HepG2 (cell line): ENCODE results near the gene DLG4. TPM values are rescaled to one million over a fixed set of nuclear protein-coding genes. Genes with fewer than 3 reads are reported as not detected.

Experiments
- ATAC-seq: fragments of 200-7000 bp; cut with Tn5 transposase; 3 replicates; pipeline ENCODE4 v1.9.1; 2020; ENCODE audit warnings: mild to moderate bottlenecking, moderate library complexity
- BruUV-seq: library from RNA; stranded (reverse); fragments of 400-500 nt; replicated peaks from 2 replicates; lab custom pipeline; 2021; lab: Mats Ljungman, UMichigan
- CTCF ChIA-PET: fragments of 300-600 bp; formaldehyde crosslinking; extraction: SDS; loops from one replicate; lab custom pipeline; 2021; ENCODE audit warnings: low total read pairs, inconsistent platforms, low intra/inter-chr PET ratio; lab: Yijun Ruan, JAX
- POLR2A ChIA-PET: fragments of 350-600 bp; sonication (Branson Sonifier 250); formaldehyde crosslinking; loops from one replicate; lab custom pipeline; 2020; ENCODE audit warnings: antibody characterized with exemption, inconsistent platforms; lab: Yijun Ruan, JAX
- DNase-seq: peaks from one replicate; pipeline ENCODE4 v3.0.0-alpha.2; 2015; ENCODE audit warnings: low spot score
- FAIRE-seq: peaks from 3 replicates; lab custom pipeline; 2011; peaks lifted over from hg19 to GRCh38; lab: Jason Lieb, UNC
- H2AFZ ChIP-seq: one replicate; pipeline ENCODE4 v1.6.1; 2011; ENCODE audit warnings: low read length, inconsistent platforms
- H3K27ac ChIP-seq: fragments of 300-600 bp; 3 replicates; pipeline ENCODE4 v1.8.0; 2011; ENCODE audit warnings: mixed run types, mild to moderate bottlenecking, mixed read lengths, low read length, inconsistent platforms; ENCODE audit not compliant: insufficient read depth; ENCODE audit errors: extremely low read length
- H3K27me3 ChIP-seq, 2 experiments: fragments of 200-600 bp in 1 of 2; 2 replicates in 1 of 2; 3 replicates in 1 of 2; pipeline versions ENCODE4 v1.6.0 to v1.8.0; 2011; ENCODE audit warnings: low read length in 2 of 2, mild to moderate bottlenecking in 2 of 2, moderate library complexity in 2 of 2, inconsistent platforms in 1 of 2; ENCODE audit not compliant: insufficient read depth in 2 of 2, control insufficient read depth in 1 of 2
- H3K36me3 ChIP-seq, 2 experiments: fragments of 200-600 bp in 1 of 2; replicated peaks in 1 of 2; 2 replicates in 1 of 2; 3 replicates in 1 of 2; pipeline versions ENCODE4 v1.5.1 to v1.8.0; 2011; ENCODE audit warnings: low read length in 2 of 2, inconsistent platforms in 1 of 2; ENCODE audit not compliant: insufficient read depth in 2 of 2, control insufficient read depth in 1 of 2
- H3K4me1 ChIP-seq: 2 replicates; pipeline ENCODE4 v1.5.1; 2012; ENCODE audit warnings: low read length, inconsistent platforms; ENCODE audit not compliant: insufficient read depth
- H3K4me2 ChIP-seq: 2 replicates; pipeline ENCODE4 v1.6.0; 2011; ENCODE audit warnings: low read depth, low read length, inconsistent platforms
- H3K4me3 ChIP-seq, 3 experiments: fragments of 200-600 bp in 1 of 3; sonication (generic), shearing (Covaris generic) in 1 of 3; replicated peaks in 1 of 3; 2 replicates each; pipeline ENCODE4 v1.5.1; 2011 to 2016; ENCODE audit warnings: low read length in 3 of 3, inconsistent platforms in 2 of 3, low read depth in 2 of 3, mild to moderate bottlenecking in 2 of 3, control low read depth in 1 of 3, mixed read lengths in 1 of 3; ENCODE audit not compliant: insufficient read depth in 1 of 3
- H3K79me2 ChIP-seq: one replicate; pipeline ENCODE4 v1.6.1; 2011; ENCODE audit warnings: low read length, inconsistent platforms; ENCODE audit not compliant: insufficient read depth
- H3K9ac ChIP-seq: 2 replicates; pipeline ENCODE4 v1.6.0; 2011; ENCODE audit warnings: mild to moderate bottlenecking, low read depth, low read length, inconsistent platforms; ENCODE audit not compliant: insufficient read depth
- H3K9me3 ChIP-seq: 2 replicates; pipeline ENCODE4 v1.5.1; 2012; ENCODE audit warnings: mild to moderate bottlenecking, low read length
- H4K20me1 ChIP-seq: 2 replicates; pipeline ENCODE4 v1.6.0; 2011; ENCODE audit warnings: inconsistent platforms, mild to moderate bottlenecking, low read length, moderate library complexity; ENCODE audit not compliant: insufficient read depth
- AKAP8 ChIP-seq: sonication (generic); formaldehyde crosslinking; IDR thresholded peaks from 2 replicates; pipeline ENCODE4 v1.5.1; 2020; ENCODE audit warnings: mild to moderate bottlenecking, missing genetic modification reagents
- ARHGAP35 ChIP-seq: sonication (generic); formaldehyde crosslinking; IDR thresholded peaks from 2 replicates; pipeline ENCODE4 v1.9.0; 2022; ENCODE audit warnings: mild to moderate bottlenecking, inconsistent platforms, moderate library complexity, missing genetic modification reagents, borderline replicate concordance
- CAMTA2 ChIP-seq: sonication (generic); formaldehyde crosslinking; IDR thresholded peaks from 2 replicates; pipeline ENCODE4 v1.4.0; 2020; ENCODE audit warnings: mild to moderate bottlenecking, missing genetic modification reagents, borderline replicate concordance
- GPBP1L1 ChIP-seq: sonication (generic); formaldehyde crosslinking; IDR thresholded peaks from 2 replicates; pipeline ENCODE4 v1.5.0; 2020; ENCODE audit warnings: mild to moderate bottlenecking, missing genetic modification reagents
- GPN1 ChIP-seq: sonication (generic); formaldehyde crosslinking; IDR thresholded peaks from 2 replicates; pipeline ENCODE4 v1.5.1; 2020; ENCODE audit warnings: missing genetic modification reagents, borderline replicate concordance
- HDAC1 ChIP-seq: sonication (generic); formaldehyde crosslinking; IDR thresholded peaks from 2 replicates; pipeline ENCODE4 v1.5.1; 2020; ENCODE audit warnings: mild to moderate bottlenecking, missing genetic modification reagents
- KDM4B ChIP-seq: sonication (generic); formaldehyde crosslinking; IDR thresholded peaks from 2 replicates; pipeline ENCODE4 v1.4.0; 2020; ENCODE audit warnings: missing genetic modification reagents
- KLF12 ChIP-seq: sonication (generic); formaldehyde crosslinking; IDR thresholded peaks from 2 replicates; pipeline ENCODE4 v1.4.0; 2020; ENCODE audit warnings: missing genetic modification reagents, borderline replicate concordance
- MTA3 ChIP-seq: sonication (generic); formaldehyde crosslinking; IDR thresholded peaks from 2 replicates; pipeline ENCODE4 v1.4.0; 2020; ENCODE audit warnings: missing genetic modification reagents
- NFIB ChIP-seq: sonication (generic); formaldehyde crosslinking; IDR thresholded peaks from 2 replicates; pipeline ENCODE4 v1.9.0; 2021; ENCODE audit warnings: missing genetic modification reagents, mild to moderate bottlenecking, borderline replicate concordance
- NR3C1 ChIP-seq: sonication (generic); formaldehyde crosslinking; IDR thresholded peaks from 2 replicates; pipeline ENCODE4 v1.4.0; 2020; ENCODE audit warnings: missing genetic modification reagents
- POLR2AphosphoS5 ChIP-seq: IDR thresholded peaks from 2 replicates; pipeline ENCODE4 v1.6.1; 2012; ENCODE audit warnings: low read depth, low read length
- PRPF4 ChIP-seq: fragments of 200-400 bp; formaldehyde crosslinking; IDR thresholded peaks from 2 replicates; pipeline ENCODE4 v1.6.1; 2016; ENCODE audit warnings: low read length, low read depth; ENCODE audit not compliant: poor library complexity, severe bottlenecking
- SMAD9 ChIP-seq: sonication (generic); formaldehyde crosslinking; IDR thresholded peaks from 2 replicates; pipeline ENCODE4 v1.5.1; 2020; ENCODE audit warnings: mild to moderate bottlenecking, missing genetic modification reagents
- TARDBP ChIP-seq: sonication (generic); formaldehyde crosslinking; IDR thresholded peaks from 2 replicates; pipeline ENCODE4 v1.8.0; 2022; ENCODE audit warnings: mild to moderate bottlenecking, missing genetic modification reagents
- TMF1 ChIP-seq: sonication (generic); formaldehyde crosslinking; IDR thresholded peaks from 2 replicates; pipeline ENCODE4 v1.8.1; 2022; ENCODE audit warnings: low read depth, missing genetic modification reagents
- ZC3H13 ChIP-seq: sonication (generic); formaldehyde crosslinking; IDR thresholded peaks from 2 replicates; pipeline ENCODE4 v1.8.1; 2023; ENCODE audit warnings: mild to moderate bottlenecking, missing genetic modification reagents, moderate library complexity
- ZNF207 ChIP-seq: fragments of 450-650 bp; IDR thresholded peaks from 2 replicates; pipeline ENCODE4 v1.6.1; 2016; ENCODE audit warnings: antibody characterized with exemption, borderline replicate concordance
- ZNF580 ChIP-seq: IDR thresholded peaks from 2 replicates; pipeline ENCODE4 v1.6.1; 2016; ENCODE audit warnings: low read depth, borderline replicate concordance
- ZSCAN9 ChIP-seq: IDR thresholded peaks from 2 replicates; pipeline ENCODE4 v1.6.1; 2016; ENCODE audit warnings: borderline replicate concordance
- WGBS: methylation state at CpG from one replicate; pipeline ENCODE4 v1.1.6; 2017; ENCODE audit warnings: low lambda C conversion rate; 5-methylcytosine and 5-hydroxymethylcytosine counted together
- in situ Hi-C: cut with HindIII; loops from 2 replicates; pipeline ENCODE4 v1.10.0; 2017; ENCODE audit warnings: low pct_unique_long_range_greater_than_20kb; ENCODE audit not compliant: extremely low pct_ligation_motif_present
- intact Hi-C: fragments of 100-400 bp; cut with micrococcal nuclease; formaldehyde crosslinking; loops from one replicate; pipeline ENCODE4 v1.10.0; 2022; ENCODE audit not compliant: unreplicated experiment
- polyA plus RNA-seq, 8 experiments: library from polyadenylated mRNA; depleted of rRNA in 3 of 8; stranded (reverse) in 7 of 8; unstranded in 1 of 8; fragments of >200 nt; fragmentation: Illumina TruSeq in 4 of 8; extraction: Trizol in 4 of 8; gene quantifications; 2 replicates each; pipeline versions ENCODE4 v1.2.1 to v1.2.3, GENCODE V29; 2011 to 2016; ENCODE audit warnings: low read depth in 4 of 8, missing spikeins in 1 of 8, mixed read lengths in 1 of 8; ENCODE audit not compliant: insufficient read depth in 1 of 8
- total RNA-seq, 5 experiments: library from RNA; depleted of rRNA; stranded (reverse); fragments of >200 nt; fragmentation: Illumina TruSeq; extraction: Trizol; gene quantifications; 2 replicates each; pipeline ENCODE4 v1.2.3, GENCODE V29; 2016; ENCODE audit warnings: low read depth in 1 of 5
- TF ChIP-seq, protein P1 (sequence below): sonication (generic); IDR thresholded peaks from 2 replicates; pipeline ENCODE4 v1.6.1; 2016; ENCODE audit warnings: low read depth, borderline replicate concordance
- TF ChIP-seq, protein P2 (sequence below): IDR thresholded peaks from 2 replicates; pipeline ENCODE4 v1.6.1; 2016

The DLG4 gene
- total and polyA plus RNA-seq, 2 of the 13 experiments (the other 11 are each of a cell fraction or from before 2014, with no cell fraction given), result 0.71 to 4.3 TPM

DNA sequence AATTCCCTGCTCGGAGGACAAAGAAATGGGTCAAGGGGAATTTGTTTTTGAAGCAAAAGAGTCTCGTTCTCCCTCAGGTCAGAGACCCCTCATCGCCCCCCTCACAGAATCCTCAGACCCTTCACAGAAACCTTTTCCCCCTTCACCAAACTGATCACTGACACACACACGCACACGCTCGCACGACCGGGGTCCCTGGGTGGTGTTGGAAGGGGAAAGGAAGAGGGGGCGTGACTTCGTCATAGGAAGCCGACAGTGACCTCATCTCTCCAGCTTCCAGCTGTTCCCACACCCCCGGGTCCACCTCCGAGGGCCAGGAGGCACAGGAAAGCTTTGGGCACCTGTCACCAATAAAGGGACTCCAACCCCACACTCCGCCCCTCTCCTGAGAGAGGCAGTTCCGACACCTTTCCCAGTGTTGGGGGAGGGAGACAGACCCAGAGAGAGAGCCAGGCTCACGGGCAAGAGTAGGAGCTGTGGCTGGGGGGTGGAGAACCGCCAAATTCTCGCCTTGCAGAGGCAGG lies 41.6 kb downstream of the DLG4 start:
- peak overlapping the region; percentile 96 for H3K9ac ChIP-seq
- POLR2A ChIA-PET, result interaction anchor here (0.9 to 4.4 kb wide), 18 partner anchors 8 to 152 kb away, joined by 4 to 76 read pairs (median 18); partner anchors contain the start of genes ACADVL, ASGR2, DLG4 and DVL2
- TF ChIP-seq PRPF4, result no peak
- no peak for TF ChIP-seq ARHGAP35 (CRISPR knock-in tag)
- TF ChIP-seq NFIB (CRISPR knock-in tag), result no peak
- TF ChIP-seq NR3C1, result no peak
- no peak for TF ChIP-seq KLF12
- peak; percentile 83; the same call in 1 of the 2 replicates for TF ChIP-seq ZC3H13 (CRISPR knock-in tag)
- 0 out of 2 replicates have a peak, but pooled peaks have one; percentile 58 for TF ChIP-seq AKAP8
- TF ChIP-seq, protein P1, sequence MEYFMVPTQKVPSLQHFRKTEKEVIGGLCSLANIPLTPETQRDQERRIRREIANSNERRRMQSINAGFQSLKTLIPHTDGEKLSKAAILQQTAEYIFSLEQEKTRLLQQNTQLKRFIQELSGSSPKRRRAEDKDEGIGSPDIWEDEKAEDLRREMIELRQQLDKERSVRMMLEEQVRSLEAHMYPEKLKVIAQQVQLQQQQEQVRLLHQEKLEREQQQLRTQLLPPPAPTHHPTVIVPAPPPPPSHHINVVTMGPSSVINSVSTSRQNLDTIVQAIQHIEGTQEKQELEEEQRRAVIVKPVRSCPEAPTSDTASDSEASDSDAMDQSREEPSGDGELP, result peak; percentile 94
- no peak for TF ChIP-seq SMAD9 (CRISPR knock-in tag)
- TF ChIP-seq TARDBP, result peak; percentile 52; the same call in 1 of the 2 replicates
- no peak for TF ChIP-seq GPBP1L1 (CRISPR knock-in tag)
- TF ChIP-seq ZNF580 (CRISPR knock-in tag), result no peak
- peak; percentile 76 for TF ChIP-seq POLR2AphosphoS5
- no peak for TF ChIP-seq MTA3
- TF ChIP-seq GPN1 (CRISPR knock-in tag), result no peak
- TF ChIP-seq TMF1 (CRISPR knock-in tag), result no peak; the same call in 1 of the 2 replicates
- TF ChIP-seq, protein P2, sequence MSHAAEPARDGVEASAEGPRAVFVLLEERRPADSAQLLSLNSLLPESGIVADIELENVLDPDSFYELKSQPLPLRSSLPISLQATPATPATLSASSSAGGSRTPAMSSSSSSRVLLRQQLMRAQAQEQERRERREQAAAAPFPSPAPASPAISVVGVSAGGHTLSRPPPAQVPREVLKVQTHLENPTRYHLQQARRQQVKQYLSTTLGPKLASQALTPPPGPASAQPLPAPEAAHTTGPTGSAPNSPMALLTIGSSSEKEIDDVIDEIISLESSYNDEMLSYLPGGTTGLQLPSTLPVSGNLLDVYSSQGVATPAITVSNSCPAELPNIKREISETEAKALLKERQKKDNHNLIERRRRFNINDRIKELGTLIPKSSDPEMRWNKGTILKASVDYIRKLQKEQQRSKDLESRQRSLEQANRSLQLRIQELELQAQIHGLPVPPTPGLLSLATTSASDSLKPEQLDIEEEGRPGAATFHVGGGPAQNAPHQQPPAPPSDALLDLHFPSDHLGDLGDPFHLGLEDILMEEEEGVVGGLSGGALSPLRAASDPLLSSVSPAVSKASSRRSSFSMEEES (CRISPR knock-in tag), result peak; percentile 18; the same call in 1 of the 2 replicates
- TF ChIP-seq KDM4B (CRISPR knock-in tag), result no peak
- TF ChIP-seq HDAC1, result peak; percentile 39
- TF ChIP-seq ZSCAN9 (CRISPR knock-in tag), result 0 out of 2 replicates have a peak, but pooled peaks have one; percentile 40
- TF ChIP-seq CAMTA2, result no peak
- no peak for TF ChIP-seq ZNF207

More for the DNA sequence above, 41.6 kb downstream of the DLG4 start:
- Histone ChIP-seq H3K4me1 (peaks cover 45% of the 10 kb centered on the region), H3K27ac (peak overlapping the region; percentile 98), H3K9me3 (no peaks in the 10 kb centered on the region), H3K4me3 (peak overlapping the region; percentile 73 to 93 (median 84)), H3K27me3 (no peaks in the 10 kb centered on the region; a peak in 1 of 5 replicates), H3K4me2 (peak overlapping the region; percentile 92), H2AFZ (no peak overlapping the region), H4K20me1 (peaks cover 31% of the 10 kb centered on the region), H3K79me2 (peaks cover 47% of the 10 kb centered on the region), H3K36me3 (peaks cover 15 to 30% of the 10 kb centered on the region in 2 experiments)
- in situ Hi-C loops (loop anchor here (5.0 kb wide), 1 partner anchor 39 kb away; the partner anchor contains the start of genes ACADVL and DLG4), intact Hi-C loops (loop anchor here (2.0 to 10.0 kb wide), 4 partner anchors 34 to 131 kb away; partner anchors contain the start of genes DVL2 and PHF23)
- peak; percentile 48 for FAIRE-seq
- CTCF ChIA-PET, result interaction anchor here (0.9 to 1.8 kb wide), 3 partner anchors 8 to 132 kb away, joined by 4 to 5 read pairs (median 4); no protein-coding TSS in a partner anchor
- no TSS peak for BruUV-seq
- whole genome bisulfite sequencing, result 0% methylated on average over 12 of the region's 18 CpGs
- peak; percentile 65 for DNase-seq
- ATAC-seq, result peak; percentile 13
